Cardiac fibroblast (primary cell): Measurements from ENCODE around the gene SLC35E2B.

Experiments used
- DNase-seq, 2 donors: peaks; one replicate each; pipeline versions ENCODE4 v3.0.0 to v3.0.0-alpha.2; 2010; ENCODE audit warnings: low read depth in 2 of 2
- H3K4me3 ChIP-seq, 2 donors: replicated peaks in 1 of 2; 1 replicate in 1 of 2; 2 replicates in 1 of 2; pipeline ENCODE4 v1.5.1; 2011; ENCODE audit warnings: low read depth in 2 of 2, low read length in 2 of 2, mild to moderate bottlenecking in 2 of 2, moderate library complexity in 1 of 2
- TF ChIP-seq, protein P1 (sequence below): IDR thresholded peaks from one replicate; pipeline ENCODE4 v1.5.1; 2011; ENCODE audit warnings: low read depth, mild to moderate bottlenecking, low read length, inconsistent platforms

SLC35E2B gene

DNA sequence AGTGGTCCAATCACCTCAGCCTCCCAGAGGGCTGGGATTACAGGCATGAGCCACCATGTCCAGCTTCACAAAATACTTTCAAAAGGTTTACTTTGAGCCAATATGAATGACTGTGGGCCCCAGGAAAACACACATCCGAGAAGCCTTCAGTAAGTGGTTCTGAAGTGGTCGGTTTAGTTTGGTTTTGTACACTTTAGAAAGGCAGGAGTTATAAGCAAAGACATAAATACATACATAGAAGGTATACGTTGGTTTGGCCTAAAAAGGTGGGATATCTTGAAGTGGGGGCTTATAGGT lies 80.5 kb downstream of the SLC35E2B start:
- DNase-seq: no peak
- TF ChIP-seq, protein P1, sequence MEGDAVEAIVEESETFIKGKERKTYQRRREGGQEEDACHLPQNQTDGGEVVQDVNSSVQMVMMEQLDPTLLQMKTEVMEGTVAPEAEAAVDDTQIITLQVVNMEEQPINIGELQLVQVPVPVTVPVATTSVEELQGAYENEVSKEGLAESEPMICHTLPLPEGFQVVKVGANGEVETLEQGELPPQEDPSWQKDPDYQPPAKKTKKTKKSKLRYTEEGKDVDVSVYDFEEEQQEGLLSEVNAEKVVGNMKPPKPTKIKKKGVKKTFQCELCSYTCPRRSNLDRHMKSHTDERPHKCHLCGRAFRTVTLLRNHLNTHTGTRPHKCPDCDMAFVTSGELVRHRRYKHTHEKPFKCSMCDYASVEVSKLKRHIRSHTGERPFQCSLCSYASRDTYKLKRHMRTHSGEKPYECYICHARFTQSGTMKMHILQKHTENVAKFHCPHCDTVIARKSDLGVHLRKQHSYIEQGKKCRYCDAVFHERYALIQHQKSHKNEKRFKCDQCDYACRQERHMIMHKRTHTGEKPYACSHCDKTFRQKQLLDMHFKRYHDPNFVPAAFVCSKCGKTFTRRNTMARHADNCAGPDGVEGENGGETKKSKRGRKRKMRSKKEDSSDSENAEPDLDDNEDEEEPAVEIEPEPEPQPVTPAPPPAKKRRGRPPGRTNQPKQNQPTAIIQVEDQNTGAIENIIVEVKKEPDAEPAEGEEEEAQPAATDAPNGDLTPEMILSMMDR: no peak
- no peak overlapping the region for H3K4me3 ChIP-seq

DNA sequence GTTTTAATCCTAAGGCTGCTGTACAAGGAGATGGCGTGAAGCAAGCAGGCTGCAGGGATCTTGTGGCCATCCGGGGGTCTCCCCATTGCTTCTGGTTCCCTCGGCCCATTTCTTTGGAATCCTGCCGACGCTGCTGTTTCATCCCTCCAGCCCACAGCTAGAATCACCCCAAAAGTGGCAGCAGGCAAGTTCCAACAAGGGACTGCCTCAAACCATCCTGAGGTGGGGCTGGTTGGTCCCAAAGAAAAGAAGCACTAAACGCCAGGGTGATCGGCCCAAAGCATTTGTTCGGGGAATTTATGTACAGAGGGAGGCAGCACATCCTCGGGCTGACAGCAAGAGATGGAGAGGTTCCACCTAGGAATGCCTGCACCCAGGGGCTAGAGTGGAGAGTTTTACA lies 81.8 kb downstream of the SLC35E2B start:
- TF ChIP-seq, protein P1: no peak
- DNase-seq: no peak
- H3K4me3 ChIP-seq: no peak overlapping the region

DNA sequence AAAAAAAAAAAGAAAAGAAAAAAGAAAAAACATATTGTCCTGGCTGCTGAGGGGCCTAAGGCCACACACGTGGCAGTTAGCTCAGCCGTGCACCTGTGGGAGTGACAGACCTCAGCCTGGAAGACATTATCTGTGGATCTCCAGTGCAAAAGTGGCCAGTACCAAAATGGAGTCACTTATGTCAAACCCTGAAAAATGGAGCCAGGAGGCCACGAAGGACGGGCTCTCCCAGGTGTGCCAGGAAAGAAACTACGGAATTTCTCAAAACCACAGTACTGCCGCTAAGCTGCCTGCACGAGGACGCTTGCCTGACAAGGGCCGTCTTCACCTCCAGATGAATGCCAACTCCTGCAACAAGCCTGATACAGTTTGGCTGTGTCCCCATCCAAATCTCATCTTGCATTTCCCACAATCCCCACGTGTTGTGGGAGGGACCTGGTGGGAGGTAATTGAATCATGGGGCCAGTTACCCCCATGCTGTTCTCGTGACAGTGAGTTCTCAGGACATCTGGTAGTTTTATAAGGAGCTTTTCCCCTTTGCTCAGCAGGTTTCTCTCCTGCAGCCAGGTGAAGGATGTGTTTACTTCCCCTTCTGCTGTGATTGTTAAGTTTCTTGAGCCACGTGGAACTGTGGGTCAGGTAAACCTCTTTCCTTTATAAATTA lies 82.6 kb downstream of the SLC35E2B start:
- TF ChIP-seq, protein P1: no peak
- H3K4me3 ChIP-seq: no peak overlapping the region
- DNase-seq: no peak
